DND-41 (cell line): ENCODE results near the gene CPA2.

Experiments
- EZH2 ChIP-seq: IDR thresholded peaks from 3 replicates; pipeline ENCODE4 v1.6.1; 2012; ENCODE audit warnings: borderline replicate concordance, low read depth, mild to moderate bottlenecking, moderate library complexity, low read length, inconsistent platforms; ENCODE audit not compliant: severe bottlenecking
- TF ChIP-seq, protein P1 (sequence below): IDR thresholded peaks from 2 replicates; pipeline ENCODE4 v1.5.1; 2012; ENCODE audit warnings: borderline replicate concordance, low read length, moderate library complexity, mild to moderate bottlenecking; ENCODE audit not compliant: poor library complexity, severe bottlenecking; ENCODE audit errors: extremely low read depth

DNA sequence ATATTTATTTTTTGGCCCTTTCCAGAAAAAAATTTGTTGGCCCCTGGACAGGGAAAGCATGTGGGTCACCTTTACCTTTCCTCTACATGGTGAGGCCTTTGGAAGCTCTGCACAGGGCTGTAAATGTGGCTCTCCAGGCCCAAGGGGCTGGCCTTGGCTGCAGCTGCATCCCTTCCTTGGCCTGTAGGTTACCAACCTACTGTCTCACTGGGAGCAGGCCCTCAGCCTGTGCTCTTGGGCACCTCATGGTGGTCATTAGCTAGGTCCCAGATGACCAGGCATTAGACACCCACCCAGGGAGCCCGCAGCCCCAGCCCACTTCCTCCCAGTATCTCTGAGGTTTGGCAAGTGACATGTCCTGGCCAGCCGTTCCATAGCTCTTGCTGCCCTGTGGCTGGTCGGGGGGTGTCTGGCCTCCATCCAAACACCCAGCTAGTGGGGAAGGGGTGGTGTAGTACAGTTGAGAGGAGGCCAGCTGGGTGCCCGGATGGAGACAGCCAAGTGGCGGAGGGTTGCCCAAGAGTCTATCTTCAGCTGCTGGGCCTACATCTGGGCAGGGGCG is 70.8 kb downstream of the CPA2 start:
- TF ChIP-seq, protein P1, sequence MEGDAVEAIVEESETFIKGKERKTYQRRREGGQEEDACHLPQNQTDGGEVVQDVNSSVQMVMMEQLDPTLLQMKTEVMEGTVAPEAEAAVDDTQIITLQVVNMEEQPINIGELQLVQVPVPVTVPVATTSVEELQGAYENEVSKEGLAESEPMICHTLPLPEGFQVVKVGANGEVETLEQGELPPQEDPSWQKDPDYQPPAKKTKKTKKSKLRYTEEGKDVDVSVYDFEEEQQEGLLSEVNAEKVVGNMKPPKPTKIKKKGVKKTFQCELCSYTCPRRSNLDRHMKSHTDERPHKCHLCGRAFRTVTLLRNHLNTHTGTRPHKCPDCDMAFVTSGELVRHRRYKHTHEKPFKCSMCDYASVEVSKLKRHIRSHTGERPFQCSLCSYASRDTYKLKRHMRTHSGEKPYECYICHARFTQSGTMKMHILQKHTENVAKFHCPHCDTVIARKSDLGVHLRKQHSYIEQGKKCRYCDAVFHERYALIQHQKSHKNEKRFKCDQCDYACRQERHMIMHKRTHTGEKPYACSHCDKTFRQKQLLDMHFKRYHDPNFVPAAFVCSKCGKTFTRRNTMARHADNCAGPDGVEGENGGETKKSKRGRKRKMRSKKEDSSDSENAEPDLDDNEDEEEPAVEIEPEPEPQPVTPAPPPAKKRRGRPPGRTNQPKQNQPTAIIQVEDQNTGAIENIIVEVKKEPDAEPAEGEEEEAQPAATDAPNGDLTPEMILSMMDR, result no peak
- no peak for TF ChIP-seq EZH2
